GM19025 (cell line): ENCODE measurements around the gene ZNF385A.
A peak's percentile ranks its signal among the peaks of the same experiment; 100 is the strongest.

Source experiments
- ATAC-seq: cut with Tn5 transposase; IDR thresholded peaks from one replicate; pipeline ENCODE4 v1.9.1; 2021; ENCODE audit warnings: mild to moderate bottlenecking, low read depth, moderate library complexity; ENCODE audit not compliant: unreplicated experiment

Gene ZNF385A

GRCh38 chr12:54377007-54377406, 7.5 kb downstream of the ZNF385A start:
- ATAC-seq: no peak

GRCh38 chr12:54376596-54376995, 7.9 kb downstream of the ZNF385A start:
- no peak for ATAC-seq

DNA sequence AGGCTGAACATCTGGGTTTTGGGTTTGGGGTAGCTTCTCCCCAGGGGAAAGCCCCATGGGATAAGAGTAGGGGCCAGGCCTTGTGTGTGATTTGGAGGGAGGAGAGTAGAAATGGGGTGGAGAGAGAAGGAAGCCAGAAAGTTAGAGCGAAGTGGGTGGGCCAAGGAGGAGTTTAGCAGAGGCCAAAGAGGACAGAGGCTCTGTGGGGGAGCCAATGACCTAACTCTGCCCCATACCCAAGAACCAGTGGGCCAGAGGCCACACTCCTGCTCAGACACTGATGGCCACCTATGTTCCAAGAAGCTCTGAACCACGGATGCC, 9.3 kb downstream of the ZNF385A start:
- ATAC-seq: no peak

DNA sequence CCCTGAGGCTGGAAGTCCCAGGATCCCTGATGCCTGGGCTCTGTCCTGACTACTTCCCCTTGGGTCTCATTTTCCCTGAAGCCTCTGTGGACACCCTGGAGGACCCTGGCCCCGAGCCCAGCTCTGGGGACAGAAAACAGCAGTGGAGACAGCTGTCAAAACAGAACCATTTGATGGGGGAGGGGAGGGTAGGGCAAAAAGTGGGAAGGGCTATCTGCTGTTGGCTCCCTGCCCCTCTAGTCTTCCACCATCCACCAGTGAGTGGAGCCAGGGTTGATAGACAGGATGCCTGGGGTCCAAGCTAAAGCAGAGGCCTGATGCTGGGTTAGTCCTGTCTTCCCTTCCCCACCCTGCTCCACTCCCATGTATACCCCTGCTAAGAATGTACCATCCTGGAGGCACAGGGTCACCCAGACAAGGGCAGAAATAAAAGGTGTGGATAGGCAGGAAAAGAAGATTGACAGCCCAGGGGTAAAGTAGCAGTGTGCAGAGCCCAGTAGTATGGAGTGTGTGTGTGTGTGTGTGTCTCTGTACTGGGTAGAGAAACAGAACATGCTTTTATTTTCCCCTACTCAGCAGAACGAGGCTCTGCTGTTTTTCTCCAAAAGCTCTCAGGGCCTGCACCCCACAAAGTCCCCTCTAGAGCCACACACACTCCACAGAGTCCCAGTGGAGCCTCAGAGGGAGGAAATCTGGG, 9.8 kb downstream of the ZNF385A start:
- ATAC-seq: no peak

DNA sequence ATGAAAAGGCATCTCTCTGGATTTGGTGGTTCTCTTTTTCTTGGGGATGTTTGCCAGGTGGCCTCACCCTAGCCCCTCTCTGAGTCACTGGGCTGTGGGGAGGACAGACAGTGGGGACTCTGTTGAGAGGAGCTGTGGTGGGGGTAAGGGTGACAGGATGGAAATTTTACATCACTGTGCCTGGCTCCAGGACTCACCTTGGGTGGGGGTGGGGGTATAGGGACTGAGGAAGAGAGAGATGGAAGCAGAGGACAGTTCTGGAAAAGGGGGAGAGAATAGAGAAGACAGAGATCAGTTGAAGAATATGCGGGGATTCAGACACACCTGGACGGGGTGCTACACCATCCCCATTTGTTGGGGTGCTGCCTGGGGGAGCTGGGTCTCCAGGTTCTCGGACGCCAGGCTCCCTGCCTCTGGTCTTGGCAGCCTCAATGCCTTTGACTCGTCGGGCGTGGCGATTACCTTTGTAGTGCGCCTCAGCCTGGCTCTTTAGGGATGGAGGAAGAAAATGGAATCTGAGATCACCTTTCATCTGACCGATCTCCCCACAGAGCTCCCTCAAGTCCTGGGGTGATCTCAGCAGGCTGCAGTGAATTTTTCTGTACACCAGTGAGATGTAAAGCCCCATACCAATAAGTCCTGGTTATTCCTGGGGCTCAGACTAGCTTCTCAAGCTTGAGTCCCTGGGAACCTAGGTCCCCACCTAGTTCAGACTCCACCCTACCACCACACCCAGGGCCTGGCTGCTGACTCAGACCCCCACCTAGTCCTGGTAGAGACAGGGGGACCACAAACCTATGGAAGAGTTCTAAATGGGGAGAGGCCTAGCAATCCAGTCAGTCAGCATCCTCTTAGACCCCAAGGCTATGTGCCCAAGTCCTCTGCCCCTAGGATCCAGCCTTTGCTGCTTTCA, 10.6 kb downstream of the ZNF385A start:
- no peak for ATAC-seq

DNA sequence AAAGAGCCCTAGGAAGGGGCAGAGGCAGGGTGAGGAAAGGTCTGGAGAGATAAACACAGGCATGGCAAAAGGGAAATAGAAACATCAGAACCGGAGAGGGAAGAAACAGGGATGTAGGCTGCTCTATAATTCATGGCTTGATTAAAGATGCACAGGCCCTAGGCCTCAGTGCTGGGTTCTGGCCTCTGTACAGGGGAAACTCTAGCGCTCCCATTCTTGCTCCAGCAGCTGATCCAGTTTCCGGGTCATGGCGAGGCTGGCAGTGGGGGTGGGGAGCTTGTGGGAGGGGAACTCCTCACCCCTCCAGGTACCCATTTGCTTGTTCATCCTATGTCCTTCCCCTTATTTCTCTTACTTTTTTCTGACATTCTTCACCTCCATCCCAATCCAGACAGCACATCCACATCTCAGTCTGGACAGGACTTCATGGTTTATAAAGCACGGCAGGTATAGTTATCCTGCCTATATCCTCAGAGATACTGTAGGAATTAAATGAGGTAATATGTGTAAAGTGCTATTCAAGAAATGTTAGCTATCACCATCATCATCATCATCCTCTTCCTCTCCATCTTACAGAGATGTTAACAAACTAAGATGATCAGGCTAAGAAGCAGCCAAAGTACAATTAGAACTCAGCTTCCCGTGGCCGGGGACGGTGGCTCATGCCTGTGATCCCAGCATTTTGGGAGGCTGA, 12.3 kb downstream of the ZNF385A start:
- ATAC-seq: no peak

DNA sequence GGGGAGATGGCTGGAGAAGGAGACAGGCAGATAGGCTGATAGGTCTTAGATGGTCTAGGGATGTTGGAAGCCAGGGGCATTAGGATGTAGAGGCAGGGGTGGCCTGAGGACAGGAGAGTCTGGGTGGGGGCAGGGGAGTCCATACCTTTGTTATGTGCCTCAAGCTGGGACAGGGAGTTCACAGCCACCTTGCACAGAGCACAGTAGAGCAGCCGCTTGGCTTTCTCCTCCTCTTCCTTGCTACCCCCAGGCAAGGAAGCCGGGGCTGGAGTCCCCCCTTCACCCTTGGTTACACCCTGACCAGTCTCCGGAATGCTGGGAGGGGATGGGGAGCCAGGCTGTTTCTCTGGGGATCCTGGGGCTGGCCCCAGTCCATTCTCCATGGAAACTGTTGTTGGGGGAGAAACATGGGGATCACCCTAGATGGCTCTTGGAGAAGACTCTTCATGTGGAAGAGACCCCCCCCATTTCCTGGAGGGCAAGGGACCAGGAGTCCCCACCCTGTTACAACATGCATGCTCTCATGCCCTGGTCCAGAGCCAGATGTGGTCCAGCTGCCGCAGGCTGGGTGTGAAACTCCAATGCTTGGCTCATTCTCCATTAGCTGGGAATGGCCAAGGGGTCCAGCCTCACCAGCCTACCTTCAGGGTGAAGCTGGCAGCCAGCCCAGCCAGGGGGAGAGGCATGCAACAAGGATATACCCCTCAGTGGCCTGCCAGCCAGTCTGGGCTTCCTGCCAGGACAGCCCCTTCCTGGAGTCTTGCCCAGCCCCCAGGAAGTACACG, 13.0 kb downstream of the ZNF385A start:
- no peak for ATAC-seq

GRCh38 chr12:54370171-54370730, 14.3 kb downstream of the ZNF385A start:
- ATAC-seq: no peak

DNA sequence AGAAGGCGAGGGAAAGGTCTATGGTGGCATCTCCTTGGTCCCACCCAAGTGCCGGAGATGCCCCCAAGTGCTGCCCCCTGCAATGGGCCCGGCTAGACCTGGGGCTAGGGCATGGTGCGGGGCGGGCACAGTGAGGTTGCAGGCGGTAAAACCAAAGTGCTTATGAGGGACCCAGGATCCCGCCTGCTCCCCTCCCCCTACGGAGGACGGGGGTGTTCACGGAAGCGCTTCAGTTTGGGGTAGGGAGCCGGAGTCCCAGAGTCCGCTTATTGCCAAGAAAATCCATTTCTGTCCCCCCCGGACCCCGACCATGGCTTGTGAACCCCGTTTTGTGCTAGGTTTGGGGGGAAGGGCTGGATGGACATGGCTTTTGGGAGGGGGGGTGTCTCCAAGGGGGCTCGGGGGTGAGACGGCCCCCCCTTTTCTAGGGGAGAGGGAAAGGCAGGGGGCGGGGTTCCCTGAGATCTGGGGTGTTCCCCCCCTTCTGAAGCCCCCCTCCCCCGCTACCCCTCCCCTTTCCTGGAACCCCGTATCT, 14.9 kb downstream of the ZNF385A start:
- ATAC-seq: no peak

DNA sequence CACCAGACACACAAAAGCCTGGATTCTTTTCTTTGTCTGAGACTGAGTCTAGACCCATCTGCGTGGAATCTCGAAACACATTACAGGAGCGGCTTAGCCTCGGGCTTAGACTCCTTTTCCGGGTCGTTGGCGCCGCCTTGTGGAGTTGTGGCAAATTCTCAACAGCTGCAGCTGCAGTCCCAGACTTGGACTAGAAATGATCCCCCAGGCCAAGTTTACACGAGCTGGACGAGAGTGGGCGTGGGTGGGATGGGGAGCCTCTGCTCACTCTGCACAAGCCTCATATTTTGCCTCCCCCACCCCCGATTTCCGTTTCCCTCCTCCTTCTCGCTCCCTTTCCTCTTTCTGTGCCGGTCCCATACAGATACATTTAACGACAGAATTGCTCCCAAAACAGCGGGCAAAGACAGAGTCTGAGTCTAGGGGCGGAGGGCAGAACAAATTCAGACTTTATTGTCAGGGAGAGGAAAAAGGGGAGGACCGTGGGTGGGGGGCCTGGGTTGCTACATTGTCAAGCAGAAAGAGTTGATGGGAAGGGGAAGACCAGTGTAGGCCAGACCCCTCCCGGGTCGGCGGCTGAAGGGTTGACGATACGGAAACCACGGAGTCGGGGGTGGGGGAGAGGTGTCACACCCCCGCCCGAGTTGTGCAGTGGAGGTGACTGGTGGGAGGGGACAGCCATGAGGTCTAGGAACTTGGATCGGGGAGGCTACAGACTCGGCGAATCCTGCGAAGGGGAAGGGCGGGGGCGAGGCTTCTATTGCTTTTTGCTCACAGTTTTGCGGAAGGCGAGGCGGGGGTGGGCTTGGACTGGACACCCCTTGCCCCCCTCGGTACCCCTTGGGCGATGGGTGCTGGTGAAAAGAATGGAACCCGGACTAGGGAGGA, 15.6 kb downstream of the ZNF385A start:
- peak; percentile 65 for ATAC-seq

- peak; percentile 19 for ATAC-seq
Observed at GRCh38 chr12:54368025-54368708, 16.4 kb downstream of the ZNF385A start.

- peak; percentile 39 for ATAC-seq
Observed at GRCh38 chr12:54364413-54364812, 20.1 kb downstream of the ZNF385A start, which contains the start of gene GPR84. GPR84 (minus strand) TSS chr12:54364486; CDS start chr12:54363851, 635 bp downstream.

- ATAC-seq: no peak
Observed at GRCh38 chr12:54363618-54364017, 20.9 kb downstream of the ZNF385A start.

- ATAC-seq: no peak
Observed at GRCh38 chr12:54363047-54363446, 21.5 kb downstream of the ZNF385A start.

- no peak for ATAC-seq
Observed at GRCh38 chr12:54360717-54361456, 23.6 kb downstream of the ZNF385A start.

DNA sequence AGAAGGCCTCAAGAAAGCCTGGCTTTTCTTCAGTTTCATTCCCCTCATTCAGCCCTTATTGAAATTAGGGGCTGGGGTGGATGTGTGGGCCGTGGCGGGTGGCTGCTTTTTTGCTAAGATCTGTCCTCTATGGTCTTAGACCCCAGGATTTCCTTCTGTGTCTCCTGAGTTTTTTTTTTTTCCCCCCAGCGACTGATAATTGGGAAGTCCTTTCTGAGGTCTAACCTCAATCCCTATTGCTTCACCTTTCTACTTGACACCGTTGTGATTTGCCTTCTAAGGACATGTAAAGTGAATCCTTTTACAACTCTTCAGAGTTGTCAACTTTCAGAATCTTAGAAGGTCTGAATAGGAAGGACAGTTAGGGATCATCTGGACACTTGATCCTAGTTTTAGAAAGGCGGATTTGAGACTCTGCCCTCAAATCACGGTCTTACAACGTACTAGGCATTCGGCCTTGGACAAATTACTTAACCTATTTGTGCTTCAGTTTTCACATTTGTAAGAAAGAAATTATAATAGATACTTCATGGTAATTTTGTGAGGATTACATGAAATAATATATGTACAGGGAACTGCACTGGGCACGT, 24.7 kb downstream of the ZNF385A start:
- ATAC-seq: no peak
